Measurements from ENCODE around the gene QRICH1.

Gene QRICH1

DNA sequence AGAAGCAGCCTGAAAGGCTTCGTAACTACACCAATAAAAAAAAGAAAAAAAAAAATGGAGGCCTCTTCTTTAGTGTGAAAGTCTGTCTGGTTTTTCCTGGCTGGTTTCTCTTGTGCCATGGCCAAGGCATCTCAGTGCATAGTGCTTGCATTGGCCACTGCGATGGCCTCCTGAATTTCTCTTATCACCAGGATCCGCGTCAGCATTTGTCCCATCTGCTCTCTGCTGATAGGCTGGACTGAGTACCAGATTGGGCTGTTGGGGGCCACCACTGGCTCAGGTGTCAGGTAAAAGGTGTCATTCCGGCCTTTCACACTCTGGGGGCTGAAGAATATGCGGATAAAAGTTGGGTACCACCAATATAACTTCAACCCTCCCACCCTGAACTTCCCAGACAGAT is 63.5 kb downstream of the QRICH1 start:
- DNase-seq: no peak

GRCh38 chr3:49029563-49029884 is 64.3 kb downstream of the QRICH1 start:
- DNase-seq: no peak

GRCh38 chr3:49028673-49029562 is 65.0 kb downstream of the QRICH1 start, which contains the start of gene IMPDH2:
TSS of gene IMPDH2 (minus strand) at chr3:49029398. CDS start at chr3:49029350, 48 bp downstream.
- DNase-seq: peak; percentile 94

DNA sequence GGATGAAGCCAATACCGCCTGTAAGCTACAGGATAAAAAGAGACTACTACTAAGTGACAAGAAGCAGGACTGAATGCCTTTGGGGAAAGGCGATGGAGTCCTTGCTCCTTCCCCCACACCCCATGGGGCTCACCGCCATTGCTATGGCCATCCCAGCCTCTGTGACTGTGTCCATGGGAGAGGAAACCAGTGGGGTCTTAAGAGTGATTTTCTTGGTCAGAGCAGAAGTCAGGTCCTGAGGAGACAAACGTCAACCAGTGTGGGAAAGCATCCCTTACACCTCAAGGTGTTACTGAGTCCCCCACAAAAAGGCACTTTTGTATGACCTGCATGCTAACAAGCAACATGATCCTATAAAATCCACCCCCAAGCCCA is 65.6 kb downstream of the QRICH1 start:
- DNase-seq: no peak

- DNase-seq: no peak
These were observed 66.2 kb downstream of the QRICH1 start for GRCh38 chr3:49027634-49028033.

DNA sequence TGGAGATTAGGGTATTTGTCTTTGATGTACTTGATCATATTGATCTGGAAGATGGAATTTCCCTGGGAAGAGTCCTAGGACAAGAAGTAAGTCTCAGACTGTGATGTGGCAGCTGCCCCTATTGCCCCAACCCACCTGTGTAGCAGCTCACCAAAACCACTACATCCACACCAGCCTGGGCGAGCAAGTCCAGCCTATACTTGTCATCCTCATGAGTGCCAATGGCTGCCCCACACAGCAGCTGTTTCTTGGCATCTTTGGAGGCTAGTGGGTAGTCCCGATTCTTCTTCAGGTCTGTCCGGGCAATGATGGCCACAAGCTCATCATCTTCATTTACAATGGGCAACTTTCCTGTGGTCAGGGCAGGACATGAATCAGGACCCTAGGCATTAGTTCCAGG is 67.3 kb downstream of the QRICH1 start:
- no peak for DNase-seq

DNA sequence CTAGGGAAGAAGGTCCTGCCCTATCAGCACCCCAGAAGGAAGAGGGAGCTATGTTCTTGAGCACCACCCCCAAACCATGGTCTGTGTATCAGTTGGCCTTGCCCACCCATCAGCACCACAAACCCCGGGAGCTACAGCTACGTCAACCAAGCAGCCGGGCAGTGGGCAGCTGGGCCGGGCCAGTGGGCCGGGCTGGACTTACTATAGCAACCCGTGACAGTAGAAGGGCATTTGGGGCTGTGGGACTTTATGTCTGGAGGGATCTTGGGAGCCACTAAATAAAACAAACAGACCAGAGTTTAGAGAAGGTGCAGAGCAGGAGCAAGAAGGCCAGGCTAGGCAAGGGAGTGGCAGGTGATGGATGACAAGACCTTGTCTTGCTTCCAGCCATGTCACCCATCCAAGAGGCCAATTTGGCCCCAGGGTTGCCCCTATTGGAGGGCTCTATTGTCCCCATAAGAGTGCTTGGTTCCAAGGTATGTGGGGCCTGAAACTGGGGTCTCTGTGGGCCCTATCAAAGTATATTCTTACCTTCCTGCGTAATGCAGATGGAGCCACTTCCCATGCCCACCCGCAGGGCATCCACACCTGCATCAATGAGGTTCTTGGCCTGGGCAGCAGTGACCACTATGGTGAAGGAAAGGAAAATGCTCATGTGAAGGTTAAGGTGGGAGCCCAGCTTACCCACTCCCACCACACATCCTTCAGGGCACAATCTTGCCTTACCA is 67.9 kb downstream of the QRICH1 start:
- no peak for DNase-seq

- no peak for DNase-seq
These were observed 68.7 kb downstream of the QRICH1 start for GRCh38 chr3:49025005-49025792.

GRCh38 chr3:49024449-49024848 is 69.4 kb downstream of the QRICH1 start:
- no peak for DNase-seq

GRCh38 chr3:49023775-49024174 is 70.1 kb downstream of the QRICH1 start:
- no peak for DNase-seq

- no peak for DNase-seq
These were observed 71.1 kb downstream of the QRICH1 start for GRCh38 chr3:49022688-49023171.

DNA sequence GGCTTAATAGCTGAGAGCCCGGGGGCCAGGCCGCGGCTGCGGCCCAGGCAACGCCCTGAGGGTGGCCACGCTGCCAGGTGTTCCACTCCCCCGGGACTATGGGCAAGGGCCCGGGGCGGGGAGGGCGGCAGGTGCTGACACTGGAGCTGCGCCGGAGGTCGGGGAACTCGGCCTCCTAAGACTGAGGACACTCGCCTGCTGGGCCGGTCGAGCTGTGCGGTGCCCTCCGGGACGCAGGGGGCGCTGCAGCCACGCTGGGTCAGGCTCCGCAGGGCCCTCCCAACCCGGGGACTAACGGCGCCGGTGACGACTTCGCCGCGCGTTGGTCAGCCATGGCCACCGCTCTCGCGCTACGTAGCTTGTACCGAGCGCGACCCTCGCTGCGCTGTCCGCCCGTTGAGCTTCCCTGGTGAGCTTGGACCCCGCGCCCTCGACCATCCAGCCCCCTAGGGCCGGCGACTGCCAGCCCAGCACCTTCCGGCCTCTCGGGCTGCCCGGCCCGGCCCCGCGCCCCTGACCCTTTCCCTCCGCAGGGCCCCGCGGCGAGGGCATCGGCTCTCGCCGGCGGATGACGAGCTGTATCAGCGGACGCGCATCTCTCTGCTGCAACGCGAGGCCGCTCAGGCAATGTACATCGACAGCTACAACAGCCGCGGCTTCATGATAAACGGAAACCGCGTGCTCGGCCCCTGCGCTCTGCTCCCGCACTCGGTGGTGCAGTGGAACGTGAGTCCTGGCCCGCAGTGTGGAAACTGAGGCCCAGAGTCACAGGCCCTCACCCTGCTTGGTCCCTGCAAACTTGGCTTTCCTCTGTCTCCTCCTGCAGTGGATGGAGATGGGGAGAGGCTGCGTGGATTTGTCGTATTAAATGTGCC is 71.8 kb downstream of the QRICH1 start, which contains the start of gene NDUFAF3:
NDUFAF3 (plus strand) TSS at position 309 of the 875 bp plus-strand sequence; CDS start at position 333, 24 bp downstream.
- DNase-seq: peak; percentile 92

DNA sequence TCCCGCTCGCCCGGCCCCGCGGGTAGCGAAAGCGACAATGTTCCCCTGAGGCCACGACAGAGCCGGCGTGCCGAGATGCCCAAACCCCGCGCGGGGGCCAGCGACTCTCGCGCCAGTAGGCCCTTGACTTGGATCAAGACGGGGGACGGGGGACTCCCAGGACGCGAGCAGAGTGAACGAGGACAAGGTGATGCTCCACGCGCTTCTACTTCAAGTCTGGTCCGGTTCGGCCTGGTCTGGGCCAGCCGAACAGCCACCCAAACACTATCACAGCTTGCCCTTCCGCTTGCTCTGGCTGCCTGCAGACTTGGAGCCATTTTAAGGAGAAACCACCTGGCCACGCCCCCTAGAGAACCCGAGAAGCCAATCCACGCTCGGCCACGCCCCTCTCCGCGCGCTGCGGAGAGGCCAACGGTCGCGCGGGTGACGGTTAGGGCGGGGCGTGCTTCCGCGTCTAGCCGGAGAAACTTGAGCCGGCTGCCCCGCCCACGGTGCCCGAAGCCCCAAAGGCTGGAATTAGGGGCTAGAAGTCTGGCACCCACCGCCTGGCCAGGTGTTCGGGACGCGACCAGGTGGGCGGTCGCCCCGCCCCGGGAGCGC is 72.6 kb downstream of the QRICH1 start:
- DNase-seq: peak; percentile 98

DNA sequence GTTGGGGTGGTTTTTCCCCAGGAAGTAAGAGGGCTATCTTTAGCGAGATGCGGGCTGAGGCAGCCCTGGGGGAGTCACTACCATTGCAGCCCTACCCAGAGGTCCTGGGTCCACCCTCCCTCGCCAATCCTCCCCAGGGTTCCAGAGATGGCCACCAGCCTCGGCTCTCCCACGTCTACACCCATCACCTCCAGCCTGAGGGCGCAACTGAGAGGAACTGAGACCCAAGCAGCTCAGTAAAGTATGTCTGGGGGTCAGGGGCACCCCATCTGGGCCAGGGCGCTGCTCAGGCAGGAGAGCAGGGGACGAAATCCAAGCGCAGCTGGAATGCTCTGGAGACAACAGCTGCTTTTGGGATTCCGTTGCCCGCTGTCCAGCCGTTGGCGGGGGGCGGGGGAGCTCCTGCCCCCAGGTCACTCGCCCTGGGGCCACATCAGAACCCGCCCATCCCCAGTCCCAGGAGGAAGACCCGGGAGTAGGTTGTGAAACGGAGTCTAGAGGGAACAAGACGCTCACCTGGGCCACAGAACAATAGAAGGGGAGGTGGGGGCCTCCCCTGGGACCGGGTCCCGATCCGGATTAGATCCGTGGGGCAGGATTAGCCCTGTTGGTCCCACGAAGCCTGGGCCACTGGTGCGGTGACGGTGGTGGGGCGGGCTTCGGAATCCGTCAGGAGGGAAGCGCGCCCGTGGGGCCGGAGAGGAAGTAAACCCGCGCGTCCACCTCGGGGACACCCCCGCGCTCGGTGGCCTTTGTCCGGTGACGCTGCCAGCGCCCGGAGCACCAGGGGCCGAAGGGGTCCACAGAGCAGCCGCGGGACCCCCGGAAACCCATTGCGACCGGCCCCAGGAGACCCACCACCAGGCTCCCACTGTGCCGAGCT is 73.3 kb downstream of the QRICH1 start:
- no peak for DNase-seq

- no peak for DNase-seq
These were observed 73.9 kb downstream of the QRICH1 start for GRCh38 chr3:49019941-49020329.

DNA sequence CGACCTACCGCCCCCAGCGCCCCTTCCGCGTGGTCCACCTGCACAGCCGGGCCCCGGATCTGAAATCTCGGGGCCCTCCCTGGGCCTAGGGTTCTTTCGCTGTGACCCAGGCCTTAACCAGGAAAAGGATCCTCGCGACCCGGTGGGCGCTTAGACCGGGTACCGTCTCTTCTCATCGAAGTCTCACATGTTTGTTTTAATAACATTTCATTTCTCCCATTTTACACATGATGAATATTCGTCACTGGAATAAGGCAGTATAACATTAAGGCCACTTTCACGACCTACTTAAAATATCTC is 75.2 kb downstream of the QRICH1 start:
- DNase-seq: no peak

GRCh38 chr3:49017971-49018706 is 75.7 kb downstream of the QRICH1 start, which contains the start of gene DALRD3:
TSS of gene DALRD3 (minus strand) at chr3:49018580. CDS start at chr3:49018564, 16 bp downstream.
- peak; percentile 60 for DNase-seq

- no peak for DNase-seq
These were observed 76.5 kb downstream of the QRICH1 start for GRCh38 chr3:49017229-49017970.
